HG03354 (cell line): ENCODE data around the gene CYP2E1.
A peak's percentile ranks its signal among the peaks of the same experiment; 100 is the strongest.
"Not testable (repeated sequence)": the region's sequence is repeated elsewhere in the genome, so short reads cannot be mapped to it uniquely, and the experiment has no call there.

ENCODE experiments used
- ATAC-seq: cut with Tn5 transposase; IDR thresholded peaks from one replicate; pipeline ENCODE4 v1.9.1; 2021; ENCODE audit warnings: mild to moderate bottlenecking; ENCODE audit not compliant: unreplicated experiment, poor library complexity, severe bottlenecking

Gene CYP2E1

DNA sequence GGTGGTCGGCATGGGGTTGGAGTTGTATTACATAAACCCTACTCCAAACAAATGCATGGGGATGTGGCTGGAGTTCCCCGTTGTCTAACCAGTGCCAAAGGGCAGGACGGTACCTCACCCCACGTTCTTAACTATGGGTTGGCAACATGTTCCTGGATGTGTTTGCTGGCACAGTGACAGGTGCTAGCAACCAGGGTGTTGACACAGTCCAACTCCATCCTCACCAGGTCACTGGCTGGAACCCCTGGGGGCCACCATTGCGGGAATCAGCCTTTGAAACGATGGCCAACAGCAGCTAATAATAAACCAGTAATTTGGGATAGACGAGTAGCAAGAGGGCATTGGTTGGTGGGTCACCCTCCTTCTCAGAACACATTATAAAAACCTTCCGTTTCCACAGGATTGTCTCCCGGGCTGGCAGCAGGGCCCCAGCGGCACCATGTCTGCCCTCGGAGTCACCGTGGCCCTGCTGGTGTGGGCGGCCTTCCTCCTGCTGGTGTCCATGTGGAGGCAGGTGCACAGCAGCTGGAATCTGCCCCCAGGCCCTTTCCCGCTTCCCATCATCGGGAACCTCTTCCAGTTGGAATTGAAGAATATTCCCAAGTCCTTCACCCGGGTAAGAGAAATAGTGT lies at the start of gene CYP2E1:
CYP2E1 (plus strand) TSS at position 407 of the 632 bp plus-strand sequence; CDS start at position 440, 33 bp downstream.
- ATAC-seq, result no peak

DNA sequence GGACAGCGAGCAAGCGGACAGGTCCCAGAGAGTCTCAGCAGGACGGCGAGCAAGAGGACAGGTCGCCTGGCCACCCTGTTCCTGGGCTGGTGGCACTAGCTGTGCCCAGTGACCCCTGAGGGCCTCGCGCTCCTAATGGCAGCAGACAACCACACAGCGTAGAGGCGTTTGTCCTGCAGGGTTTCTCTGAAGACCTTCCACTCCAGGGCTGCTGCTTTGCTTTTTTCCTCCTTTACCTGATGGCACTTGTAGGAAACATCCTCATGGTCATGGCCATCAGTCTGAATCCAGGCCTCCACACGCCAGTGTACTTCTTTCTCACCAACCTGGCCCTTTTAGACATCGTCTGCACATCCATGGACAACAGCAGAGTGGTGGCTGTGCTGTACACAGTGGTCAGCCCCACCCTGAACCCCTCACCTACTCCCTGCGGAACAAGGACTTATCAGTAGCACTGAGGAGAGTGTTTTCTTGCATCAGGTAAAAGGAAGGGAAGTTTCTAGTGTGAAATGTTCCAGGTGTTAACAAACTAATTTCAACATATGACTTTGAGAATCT lies 46.0 kb upstream of the CYP2E1 start:
- ATAC-seq, result no peak

DNA sequence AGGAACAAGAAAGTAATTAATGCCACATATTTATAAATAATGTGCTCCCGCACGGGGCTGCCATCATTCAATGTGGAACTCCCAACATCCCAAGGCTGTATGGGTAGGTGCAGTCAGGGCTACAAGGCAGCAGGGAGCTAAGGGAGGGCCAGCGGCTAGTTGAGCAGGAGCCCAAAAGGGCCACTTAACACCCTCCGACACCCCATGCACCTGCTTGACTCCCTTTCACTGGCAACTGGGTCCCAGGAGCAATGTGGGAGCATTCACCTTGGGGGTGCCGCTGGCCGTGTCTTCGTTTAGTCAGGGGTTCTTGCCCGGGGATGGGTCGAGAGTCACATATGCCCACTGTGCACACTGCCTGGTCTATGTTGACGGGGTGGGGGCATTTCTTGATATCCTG lies 45.5 kb upstream of the CYP2E1 start:
- no peak for ATAC-seq

DNA sequence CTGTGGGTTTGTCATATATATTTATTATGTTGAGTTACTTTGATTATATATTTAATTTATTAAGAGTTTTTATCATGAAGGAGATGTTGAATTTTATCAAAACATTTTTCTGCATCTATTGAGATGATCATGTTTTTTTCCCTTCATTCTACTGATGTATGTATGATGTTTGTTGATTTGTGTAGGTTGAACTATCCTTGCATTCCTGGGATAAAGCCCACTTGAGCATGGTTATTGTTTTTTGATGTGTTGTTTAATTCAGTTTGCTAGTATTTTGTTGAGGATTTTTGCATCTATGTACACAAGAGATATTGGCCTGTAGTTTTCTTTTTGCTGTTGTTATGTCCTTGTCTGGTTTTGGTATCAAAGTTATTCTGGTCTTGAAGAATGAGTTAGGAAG lies 42.3 kb upstream of the CYP2E1 start:
- ATAC-seq, result no peak

DNA sequence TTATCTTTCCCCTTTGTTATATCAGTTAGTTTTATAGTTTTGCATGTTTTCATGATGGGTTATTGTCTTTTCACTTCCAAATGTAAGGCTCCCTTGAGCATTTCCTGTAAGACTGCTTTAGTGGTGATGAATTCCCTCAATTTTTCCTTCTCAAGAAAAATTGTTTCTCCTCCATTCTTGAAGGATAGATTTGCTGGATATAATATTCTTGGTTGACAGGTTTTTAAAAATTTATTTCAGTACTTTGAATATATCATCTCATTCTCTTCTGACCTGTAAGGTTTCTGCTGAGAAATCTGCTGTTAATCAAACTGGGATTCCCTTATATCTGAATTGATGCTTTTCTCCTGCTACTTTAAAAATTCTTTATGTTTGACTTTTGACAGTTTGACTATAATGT lies 40.1 kb upstream of the CYP2E1 start:
- no peak for ATAC-seq

DNA sequence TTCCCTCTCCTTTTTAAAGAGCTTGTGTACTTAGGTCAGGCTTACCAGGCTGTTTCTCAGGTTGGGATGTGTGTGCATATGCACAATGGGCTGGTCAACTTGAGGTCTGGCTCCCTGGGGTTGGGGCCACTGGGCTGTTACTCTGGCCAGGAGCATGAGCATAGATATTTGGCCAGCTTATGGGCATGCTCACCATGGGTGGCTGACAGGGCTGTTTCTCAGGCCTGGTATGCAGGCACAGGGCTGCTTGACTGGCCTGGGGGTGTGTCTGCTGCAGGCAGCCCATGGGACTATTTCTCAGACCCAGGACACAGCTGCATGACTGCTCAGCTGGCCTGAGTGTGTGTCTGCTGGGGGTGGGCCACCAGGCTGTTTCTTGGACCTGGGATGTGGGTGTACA lies 38.8 kb upstream of the CYP2E1 start:
- ATAC-seq, result no peak

DNA sequence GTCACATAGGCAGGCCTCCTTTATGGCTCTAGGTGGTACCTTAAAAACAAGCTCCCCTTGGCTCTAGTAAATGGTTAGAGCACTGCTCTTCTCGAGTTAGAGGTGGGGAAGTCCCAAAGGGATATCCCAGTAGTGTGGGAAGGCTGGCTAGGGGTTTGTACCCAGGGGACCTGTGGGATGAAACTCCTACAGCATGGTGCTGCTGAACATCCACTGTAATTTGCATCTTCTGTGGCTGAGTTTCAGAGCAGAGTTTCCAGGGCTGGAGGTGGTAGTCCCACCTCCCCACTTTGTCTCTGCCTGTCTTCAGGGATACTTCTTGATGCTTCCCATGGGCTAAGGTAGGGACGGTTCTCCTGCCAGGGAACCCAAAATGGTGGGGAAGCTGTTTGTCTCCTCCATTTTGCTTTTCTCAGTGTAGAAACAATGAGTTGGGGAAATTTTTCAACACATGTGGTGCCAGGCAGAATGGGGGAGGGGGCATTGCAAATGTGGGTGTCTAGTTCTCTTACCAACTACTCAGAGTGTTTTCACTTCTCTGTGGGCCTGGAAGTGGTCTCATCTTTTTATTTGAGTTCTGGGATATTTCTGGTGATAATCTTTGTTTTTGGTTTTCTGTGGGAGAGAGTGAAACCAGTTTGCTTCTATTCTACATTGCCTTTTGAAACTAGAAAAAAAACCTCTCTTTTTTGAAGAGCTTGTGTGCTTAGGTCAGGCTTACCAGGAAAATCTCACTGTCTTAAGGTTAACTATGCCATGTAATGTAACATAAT lies 37.2 kb upstream of the CYP2E1 start:
- ATAC-seq, result no peak

DNA sequence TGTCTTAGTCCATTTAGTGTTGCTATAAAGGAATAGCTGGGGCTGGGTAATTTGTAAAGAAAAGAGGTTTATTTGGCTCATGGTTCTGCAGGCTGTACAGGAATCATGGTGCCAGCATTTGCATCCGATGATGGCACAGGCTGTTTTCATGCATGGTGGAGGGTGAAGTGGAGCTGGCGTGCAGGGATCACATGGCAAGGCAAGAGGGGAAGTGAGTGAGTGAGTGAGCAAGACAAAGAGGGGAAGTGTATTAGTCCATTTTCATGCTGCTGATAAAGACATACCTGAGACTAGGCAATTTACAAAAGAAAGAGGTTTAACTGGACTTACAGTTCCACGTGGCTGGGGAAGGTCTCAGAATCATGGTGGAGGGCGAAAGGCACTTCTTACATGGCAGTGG lies 33.6 kb upstream of the CYP2E1 start:
- not testable (repeated sequence) for ATAC-seq

DNA sequence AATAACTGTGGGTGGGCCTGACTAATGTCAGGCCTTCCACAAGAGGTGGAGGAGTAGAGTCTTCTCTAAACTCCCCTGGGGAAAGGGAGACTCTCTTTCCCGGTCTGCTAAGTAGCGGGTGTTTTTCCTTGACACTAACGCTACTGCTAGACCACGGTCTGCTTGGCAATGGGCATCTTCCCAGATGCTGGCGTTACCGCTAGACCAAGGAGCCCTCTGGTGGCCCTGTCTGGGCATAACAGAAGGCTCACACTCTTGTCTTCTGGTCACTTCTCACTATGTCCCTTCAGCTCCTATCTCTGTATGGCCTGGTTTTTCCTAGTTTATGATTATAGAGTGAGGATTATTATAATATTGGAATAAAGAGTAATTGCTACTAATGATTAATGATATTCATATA lies 29.8 kb upstream of the CYP2E1 start:
- ATAC-seq, result not testable (repeated sequence)

DNA sequence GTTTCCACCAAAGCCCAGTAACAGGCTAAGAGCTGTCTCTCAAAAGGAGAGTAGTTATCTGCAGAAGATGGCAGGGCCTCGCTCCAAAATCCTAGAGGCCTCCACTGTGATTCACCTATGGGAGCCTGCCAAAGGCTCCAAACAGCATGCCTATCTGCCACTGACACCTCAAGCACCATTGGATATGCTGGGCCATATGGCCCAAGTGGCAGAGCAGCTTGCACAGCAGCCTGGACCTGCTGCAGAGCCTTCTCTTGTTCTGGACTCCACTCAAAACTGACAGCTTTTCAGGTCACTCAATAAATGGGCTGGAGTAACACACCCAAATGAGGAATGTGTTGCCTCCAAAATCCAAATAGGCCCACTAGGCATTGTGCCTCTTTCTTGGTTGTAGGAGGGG lies 28.0 kb upstream of the CYP2E1 start:
- not testable (repeated sequence) for ATAC-seq

DNA sequence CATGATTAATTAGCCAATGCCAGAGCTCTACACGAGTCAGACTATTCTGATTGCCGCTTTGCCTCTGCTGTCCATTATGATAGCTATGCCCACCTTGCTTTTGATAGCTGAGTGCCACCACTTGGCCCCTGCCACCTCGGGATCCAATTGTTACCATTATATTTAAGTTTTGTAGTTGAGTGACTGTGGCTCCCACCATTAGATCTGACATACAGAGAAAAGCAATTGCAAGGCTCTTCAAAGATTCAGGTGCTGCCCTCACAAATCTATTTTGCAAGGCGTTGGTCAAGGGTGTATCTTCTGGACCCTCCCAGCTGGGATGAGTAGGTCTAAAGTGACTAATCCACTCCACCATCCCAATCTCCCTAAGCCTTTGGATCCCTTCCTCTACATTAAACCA lies 26.3 kb upstream of the CYP2E1 start:
- ATAC-seq, result not testable (repeated sequence)

DNA sequence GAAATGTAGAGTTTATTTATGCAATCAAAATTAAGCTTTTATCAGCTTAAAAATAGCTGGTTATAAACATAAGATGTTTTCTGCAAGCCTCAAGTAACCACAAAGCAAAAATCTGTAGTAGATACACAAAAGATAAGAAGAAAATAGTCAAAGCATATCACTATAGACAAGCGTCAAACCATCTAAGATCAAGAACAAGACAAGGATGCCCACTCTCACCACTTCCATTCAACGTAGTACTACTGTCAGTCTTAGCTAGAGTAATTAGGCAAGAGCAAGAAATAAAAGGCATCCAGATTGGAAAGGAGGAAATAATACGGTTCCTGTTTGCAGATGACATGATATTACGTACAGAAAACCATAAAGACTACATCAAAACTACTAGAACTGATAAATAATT lies 17.5 kb upstream of the CYP2E1 start:
- no peak for ATAC-seq

DNA sequence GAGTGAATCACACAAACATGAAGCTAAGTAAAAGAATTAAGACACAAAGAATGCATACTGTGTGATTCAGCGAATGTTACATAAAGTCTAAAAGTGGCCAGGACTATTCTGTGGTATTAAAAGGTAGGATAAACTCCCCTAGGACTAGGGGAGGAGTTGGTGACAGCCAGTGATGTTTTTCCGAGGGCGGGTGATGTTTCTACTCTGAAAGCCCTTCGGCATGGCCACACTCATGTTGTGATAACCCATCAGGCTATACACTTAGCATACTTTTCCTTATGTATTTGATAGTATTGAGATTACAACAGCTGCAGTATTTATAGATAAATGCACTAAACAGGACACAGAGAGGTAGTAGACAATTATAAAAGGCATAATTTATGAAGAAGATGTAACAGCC lies 15.8 kb upstream of the CYP2E1 start:
- ATAC-seq, result no peak

DNA sequence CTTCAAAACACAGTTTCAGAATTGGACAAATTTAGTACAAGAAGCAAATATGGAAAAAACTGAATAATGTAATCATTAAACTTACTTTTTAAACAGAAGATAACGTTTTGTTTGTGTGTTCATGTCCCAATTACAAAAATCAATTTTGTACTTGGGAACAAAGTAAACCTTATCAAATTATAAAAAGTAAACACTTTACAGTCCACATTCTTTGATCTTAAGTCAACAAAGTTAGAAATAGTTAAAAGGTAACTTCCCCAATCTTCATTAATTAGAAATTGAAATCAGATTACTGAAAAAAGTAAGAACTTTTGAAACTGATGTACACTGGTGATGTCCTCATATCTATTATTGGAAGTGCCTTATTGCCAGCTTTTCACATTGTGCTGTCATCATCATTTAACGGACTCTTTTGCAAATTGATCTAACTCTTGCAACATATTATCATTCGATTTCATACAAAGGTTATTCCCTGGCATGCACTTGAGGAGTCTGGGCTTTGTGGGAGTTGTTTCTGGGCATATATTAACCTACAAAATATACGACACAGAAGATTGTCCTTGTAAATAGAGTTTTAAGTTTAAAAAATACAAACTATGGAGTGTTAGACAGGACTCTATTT lies 15.1 kb upstream of the CYP2E1 start:
- ATAC-seq, result no peak

DNA sequence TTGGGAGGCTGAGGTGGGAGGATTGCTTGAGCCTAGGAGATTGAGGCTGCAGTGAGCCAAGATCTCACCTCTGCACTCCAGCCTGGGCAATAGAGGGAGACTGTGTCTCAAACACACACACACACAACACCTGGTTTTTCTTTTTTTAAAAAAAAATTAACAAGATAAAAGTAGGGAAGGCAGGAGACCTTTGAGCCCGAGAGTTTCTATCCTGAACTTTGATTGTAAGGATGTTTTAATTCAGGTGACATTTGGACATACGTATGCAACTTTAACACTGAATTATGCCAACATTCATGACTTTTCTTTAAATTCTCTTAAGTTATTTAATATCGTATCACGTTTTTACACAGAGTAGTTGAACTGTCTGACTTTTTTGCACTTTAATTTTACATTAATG lies 11.7 kb upstream of the CYP2E1 start:
- no peak for ATAC-seq

DNA sequence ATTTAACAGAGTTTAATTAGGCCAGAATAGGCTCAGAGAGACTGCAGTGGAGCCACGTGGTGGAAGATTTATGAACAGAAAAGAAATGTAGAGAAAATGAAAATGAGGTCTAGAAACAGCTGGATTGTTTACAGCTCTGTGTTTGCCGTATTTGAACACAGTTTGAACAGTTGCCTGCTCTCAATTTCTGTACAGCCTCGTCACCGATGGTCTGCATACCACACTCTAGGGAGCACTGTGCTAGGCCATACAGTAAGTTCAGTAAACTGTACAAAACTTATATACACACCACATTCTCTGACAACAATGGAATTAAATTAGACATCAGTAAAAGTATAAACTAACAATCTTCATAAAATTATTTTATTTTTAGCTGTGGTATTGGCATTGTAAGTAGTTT lies 11.1 kb upstream of the CYP2E1 start:
- ATAC-seq, result no peak

DNA sequence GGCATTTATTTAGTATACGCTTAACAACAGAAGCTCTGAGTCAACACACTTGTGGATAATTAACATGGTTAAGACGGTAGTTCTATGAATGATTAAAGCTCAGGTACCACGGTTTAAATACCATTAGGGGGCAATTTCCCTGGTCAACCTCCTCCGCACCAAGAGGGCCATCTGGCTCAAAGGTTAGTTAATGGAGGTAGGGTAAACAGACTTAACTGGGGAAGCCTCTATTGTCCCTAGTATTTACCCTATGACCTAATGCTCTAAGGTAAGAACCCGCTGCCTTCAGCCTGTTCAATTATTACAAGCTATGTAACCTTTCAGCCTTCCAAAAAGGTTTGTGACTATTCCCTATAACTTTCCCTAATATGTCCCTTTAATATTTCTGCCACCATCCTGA lies 8.6 kb upstream of the CYP2E1 start:
- not testable (repeated sequence) for ATAC-seq

DNA sequence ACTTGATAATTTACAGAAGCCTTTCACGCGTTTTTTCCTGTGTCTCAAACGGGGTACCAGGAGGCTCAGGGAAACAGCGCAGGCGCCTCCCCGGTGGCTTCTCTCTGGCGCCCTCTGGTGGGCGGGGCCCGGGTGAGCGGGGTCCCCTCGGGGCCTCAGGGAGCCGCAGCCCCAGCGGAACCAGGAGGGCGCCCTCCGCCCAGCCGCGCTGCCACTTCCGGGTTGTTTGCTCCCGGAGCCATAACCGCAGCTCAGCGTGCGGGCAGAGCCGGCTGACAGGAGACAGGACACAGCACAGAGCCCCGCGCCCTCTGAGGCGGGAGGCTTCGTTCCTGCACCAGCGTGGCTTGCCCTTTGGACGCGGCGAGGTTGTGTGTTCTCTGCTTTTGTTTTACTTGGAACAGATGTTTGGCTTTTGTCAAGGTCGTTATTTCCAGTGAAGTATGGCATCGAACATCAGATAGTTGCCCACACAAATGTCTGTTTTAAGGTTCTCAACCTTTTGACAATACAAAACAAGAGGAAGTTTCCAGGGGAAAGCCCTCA lies 6.9 kb upstream of the CYP2E1 start:
- ATAC-seq, result peak; percentile 98

DNA sequence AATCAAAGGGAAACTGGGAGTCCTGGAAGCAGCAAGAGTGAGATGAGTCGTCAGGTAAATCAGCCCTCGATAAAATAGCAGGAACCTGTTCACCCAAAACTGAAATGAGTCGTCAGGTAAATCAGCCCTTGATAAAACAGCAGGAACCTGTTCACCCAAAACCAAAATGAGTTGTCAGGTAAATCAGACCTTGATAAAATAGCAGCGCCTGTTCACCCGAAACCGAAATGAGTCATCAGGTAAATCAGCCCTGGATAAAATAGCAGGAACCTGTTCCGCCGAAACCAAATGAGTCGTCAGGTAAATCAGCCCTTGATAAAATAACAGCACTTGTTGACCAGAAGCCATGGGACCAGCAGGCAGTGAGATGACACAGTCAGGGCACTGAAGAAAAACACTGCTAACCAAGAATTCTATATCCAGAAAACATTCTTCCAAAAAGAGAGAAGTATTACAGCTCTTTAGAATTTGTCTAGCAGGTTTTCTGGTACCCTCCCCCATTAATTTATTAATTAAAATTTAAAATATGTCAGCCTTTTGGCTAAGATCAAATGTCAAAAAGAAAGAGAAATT lies 3.4 kb upstream of the CYP2E1 start:
- ATAC-seq, result no peak

DNA sequence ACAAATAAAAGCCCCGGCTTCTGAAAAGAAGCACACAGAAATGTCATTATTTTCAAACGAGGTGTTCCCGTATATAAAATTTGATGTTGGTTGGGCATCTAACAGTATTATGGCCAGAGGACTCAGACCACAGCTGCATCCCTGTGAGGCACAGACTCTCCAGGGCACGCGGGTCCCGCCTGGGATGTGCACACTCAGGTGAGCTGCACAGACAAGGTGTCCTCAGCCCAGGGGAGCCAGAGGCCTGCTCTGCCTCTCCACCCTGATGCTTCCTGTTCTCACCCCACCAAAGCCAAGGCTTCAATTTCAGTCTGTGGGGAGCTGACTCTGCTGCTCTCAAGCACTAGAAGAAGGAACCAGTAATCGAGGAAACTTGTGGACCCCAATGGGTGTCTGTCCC lies 1.7 kb upstream of the CYP2E1 start:
- no peak for ATAC-seq
